Measurements from ENCODE around the gene MAML3. TPM values are rescaled to one million over a fixed set of nuclear protein-coding genes. Genes with fewer than 3 reads are reported as not detected.

Gene MAML3
- total and polyA plus RNA-seq, 2 of the 13 experiments (the other 11 are each of a cell fraction or from before 2014, with no cell fraction given) = 0.05 to 0.13 TPM

DNA sequence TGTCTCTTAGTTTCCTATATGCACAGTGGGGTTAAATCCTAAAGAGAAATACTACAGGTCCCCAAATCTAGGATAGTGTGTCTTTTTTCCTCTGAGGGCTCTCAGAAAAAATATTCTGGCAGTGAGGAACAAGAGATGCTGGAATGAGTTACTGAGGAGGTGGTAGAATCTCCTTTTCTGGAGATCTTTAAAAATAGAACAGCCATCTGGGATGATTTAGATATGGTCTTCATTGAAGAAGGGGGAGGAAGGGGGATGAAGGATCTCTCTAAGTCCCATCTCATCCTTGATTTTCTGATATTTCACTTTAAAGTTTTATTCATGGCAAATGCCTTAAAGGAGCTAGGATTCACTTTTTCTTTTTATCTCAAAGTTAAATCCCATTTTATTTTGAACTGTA, 235.0 kb downstream of the MAML3 start:
- Histone ChIP-seq H2AFZ (ENCODE audit: low read length) (no peak overlapping the region), H3K27me3 (ENCODE audit: control insufficient read depth in 1 of 2, insufficient read depth in 2 of 2, low read length in 2 of 2) (peaks cover 0 to 15% of the 10 kb centered on the region in 2 experiments; a peak in 4 of 5 replicates), H3K4me3 (replicated peaks in 1 of 3; ENCODE audit: insufficient read depth in 1 of 3, low read depth in 2 of 3, low read length in 3 of 3) (no peak overlapping the region), H3K79me2 (ENCODE audit: insufficient read depth, low read length) (no peaks in the 10 kb centered on the region), H3K4me1 (ENCODE audit: insufficient read depth, low read length) (peaks cover 52% of the 10 kb centered on the region), H3K27ac (ENCODE audit: extremely low read length, insufficient read depth, low read length) (no peak overlapping the region), H3K9ac (ENCODE audit: insufficient read depth, low read depth, low read length) (no peak overlapping the region), H3K36me3 (replicated peaks in 1 of 2; ENCODE audit: control insufficient read depth in 1 of 2, insufficient read depth in 2 of 2, low read length in 2 of 2) (no peaks in the 10 kb centered on the region), H3K9me3 (ENCODE audit: low read length) (no peaks in the 10 kb centered on the region), H4K20me1 (ENCODE audit: insufficient read depth, low read length) (no peaks in the 10 kb centered on the region), H3K4me2 (ENCODE audit: low read depth, low read length) (no peak overlapping the region)
- POLR2A ChIA-PET = no interaction called here
- no peak for DNase-seq (ENCODE audit: low spot score)
- FAIRE-seq = no peak
- CTCF ChIA-PET (ENCODE audit: low intra/inter-chr PET ratio, low total read pairs) = no interaction called here
- ATAC-seq = no peak
- intact Hi-C loops (cut with micrococcal nuclease; ENCODE audit: unreplicated experiment) = no loop called here
- BruUV-seq (replicated peaks) = no TSS peak
- in situ Hi-C loops (cut with HindIII; ENCODE audit: extremely low pct_ligation_motif_present, low pct_unique_long_range_greater_than_20kb) = no loop called here
- TF ChIP-seq GATAD1 (CRISPR knock-in tag; IDR thresholded peaks at IDR 0.05) = no peak
- TF ChIP-seq, protein P1, sequence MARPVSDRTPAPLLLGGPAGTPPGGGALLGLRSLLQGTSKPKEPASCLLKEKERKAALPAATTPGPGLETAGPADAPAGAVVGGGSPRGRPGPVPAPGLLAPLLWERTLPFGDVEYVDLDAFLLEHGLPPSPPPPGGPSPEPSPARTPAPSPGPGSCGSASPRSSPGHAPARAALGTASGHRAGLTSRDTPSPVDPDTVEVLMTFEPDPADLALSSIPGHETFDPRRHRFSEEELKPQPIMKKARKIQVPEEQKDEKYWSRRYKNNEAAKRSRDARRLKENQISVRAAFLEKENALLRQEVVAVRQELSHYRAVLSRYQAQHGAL (CRISPR knock-in tag; IDR thresholded peaks at IDR 0.05; ENCODE audit: not compliant biosample characterization) = no peak
- TF ChIP-seq KLF13 (CRISPR knock-in tag; IDR thresholded peaks at IDR 0.05) = no peak
- no peak for TF ChIP-seq MED8 (CRISPR knock-in tag; IDR thresholded peaks at IDR 0.05; ENCODE audit: insufficient replicate concordance)
- TF ChIP-seq CEBPB (IDR thresholded peaks at IDR 0.05; ENCODE audit: borderline replicate concordance, low read depth, low read length) = no peak
- TF ChIP-seq, protein P2, sequence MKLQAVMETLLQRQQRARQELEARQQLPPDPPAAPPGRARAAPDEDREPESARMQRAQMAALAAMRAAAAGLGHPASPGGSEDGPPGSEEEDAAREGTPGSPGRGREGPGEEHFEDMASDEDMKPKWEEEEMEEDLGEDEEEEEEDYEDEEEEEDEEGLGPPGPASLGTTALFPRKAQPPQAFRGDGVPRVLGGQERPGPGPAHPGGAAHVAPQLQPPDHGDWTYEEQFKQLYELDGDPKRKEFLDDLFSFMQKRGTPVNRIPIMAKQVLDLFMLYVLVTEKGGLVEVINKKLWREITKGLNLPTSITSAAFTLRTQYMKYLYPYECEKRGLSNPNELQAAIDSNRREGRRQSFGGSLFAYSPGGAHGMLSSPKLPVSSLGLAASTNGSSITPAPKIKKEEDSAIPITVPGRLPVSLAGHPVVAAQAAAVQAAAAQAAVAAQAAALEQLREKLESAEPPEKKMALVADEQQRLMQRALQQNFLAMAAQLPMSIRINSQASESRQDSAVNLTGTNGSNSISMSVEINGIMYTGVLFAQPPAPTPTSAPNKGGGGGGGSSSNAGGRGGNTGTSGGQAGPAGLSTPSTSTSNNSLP (IDR thresholded peaks at IDR 0.05; ENCODE audit: low read depth, low read length) = no peak
- no peak for TF ChIP-seq ZBTB2 (CRISPR knock-in tag; IDR thresholded peaks at IDR 0.05; ENCODE audit: low read depth)
- no peak for TF ChIP-seq AHR (CRISPR knock-in tag; IDR thresholded peaks at IDR 0.05)
- no peak for TF ChIP-seq ERF (CRISPR knock-in tag; IDR thresholded peaks at IDR 0.05)
- no peak for TF ChIP-seq TBP (CRISPR knock-in tag; IDR thresholded peaks at IDR 0.05)
- TF ChIP-seq MIER2 (CRISPR knock-in tag; IDR thresholded peaks at IDR 0.05) = no peak
- TF ChIP-seq TAF1 (CRISPR knock-in tag; IDR thresholded peaks at IDR 0.05) = no peak
- TF ChIP-seq ZNF574 (CRISPR knock-in tag; IDR thresholded peaks at IDR 0.05) = no peak
- no peak for TF ChIP-seq AGO2 (optimal IDR thresholded peaks at IDR 0.05; ENCODE audit: low read depth, low read length)
- no peak for TF ChIP-seq SUZ12 (IDR thresholded peaks at IDR 0.05; ENCODE audit: low read depth, low read length)
- TF ChIP-seq ZNF18 (CRISPR knock-in tag; IDR thresholded peaks at IDR 0.05; ENCODE audit: insufficient replicate concordance) = no peak

Data from HepG2 (cell line).